ENCODE measurements around the gene CFAP92.

- no peak for TF ChIP-seq CTCF (IDR thresholded peaks at IDR 0.05)
- no peak for TF ChIP-seq POLR2A (IDR thresholded peaks at IDR 0.05)
These were observed 126.4 kb downstream of the CFAP92 start for GRCh38 chr3:128867200-128868125.

All from testis (tissue), 2 donors.